HEK293 (cell line): ENCODE results near the gene TMEM19.

Experiments
- CTCF ChIA-PET: fragments of 350-600 bp; formaldehyde crosslinking; extraction: SDS; loops from one replicate; lab custom pipeline; 2021; ENCODE audit warnings: antibody characterized with exemption; lab: Yijun Ruan, JAX
- POLR2A ChIA-PET: fragments of 300-600 bp; formaldehyde crosslinking; extraction: SDS; loops from one replicate; lab custom pipeline; 2020; ENCODE audit warnings: antibody characterized with exemption, inconsistent platforms; lab: Yijun Ruan, JAX
- H3K27ac ChIP-seq: fragments of 200-500 bp; sonication (Bioruptor generic); 2 replicates; pipeline ENCODE4 v1.5.1; 2014; ENCODE audit warnings: low read depth, low read length, control low read depth, inconsistent platforms; ENCODE audit errors: extremely low read depth
- H3K36me3 ChIP-seq, 2 experiments: fragments of 200-500 bp in 1 of 2; sonication (Bioruptor generic) in 1 of 2; 1 replicate in 1 of 2; 2 replicates in 1 of 2; pipeline ENCODE4 v1.5.1; 2014 to 2017; ENCODE audit warnings: inconsistent platforms in 2 of 2, low read length in 2 of 2; ENCODE audit not compliant: control insufficient read depth in 2 of 2, insufficient read depth in 1 of 2
- H3K4me1 ChIP-seq: fragments of 200-500 bp; sonication (Bioruptor generic); 2 replicates; pipeline ENCODE4 v1.5.1; 2014; ENCODE audit warnings: mild to moderate bottlenecking, low read length, inconsistent platforms; ENCODE audit not compliant: control insufficient read depth, insufficient read depth
- H3K4me3 ChIP-seq: 2 replicates; pipeline ENCODE4 v1.5.1; 2011; ENCODE audit warnings: low read depth, mild to moderate bottlenecking, control low read depth, low read length, moderate library complexity
- H3K9me3 ChIP-seq: fragments of 200-500 bp; sonication (Bioruptor generic); 2 replicates; pipeline ENCODE4 v1.5.1; 2014; ENCODE audit warnings: low read depth, low read length, inconsistent platforms; ENCODE audit not compliant: control insufficient read depth, insufficient read depth
- GLI4 ChIP-seq: fragments of 450-650 bp; formaldehyde crosslinking; IDR thresholded peaks from 2 replicates; pipeline ENCODE4 v1.5.1; 2016; ENCODE audit warnings: missing biosample characterization, missing genetic modification characterization
- IKZF3 ChIP-seq: fragments of 450-650 bp; IDR thresholded peaks from 2 replicates; pipeline ENCODE4 v1.5.0; 2018; ENCODE audit warnings: missing biosample characterization, mild to moderate bottlenecking, missing genetic modification characterization, moderate library complexity
- KLF10 ChIP-seq: fragments of 450-650 bp; IDR thresholded peaks from 2 replicates; pipeline ENCODE4 v1.5.1; 2018; ENCODE audit warnings: missing biosample characterization, mild to moderate bottlenecking, missing genetic modification characterization
- KLF8 ChIP-seq: fragments of 450-650 bp; formaldehyde crosslinking; IDR thresholded peaks from 2 replicates; pipeline ENCODE4 v1.5.1; 2016; ENCODE audit warnings: missing biosample characterization, missing genetic modification characterization
- OVOL3 ChIP-seq: fragments of 450-650 bp; formaldehyde crosslinking; IDR thresholded peaks from 2 replicates; pipeline ENCODE4 v1.5.1; 2016; ENCODE audit warnings: missing biosample characterization, missing genetic modification characterization
- YY2 ChIP-seq: fragments of 450-650 bp; formaldehyde crosslinking; IDR thresholded peaks from 2 replicates; pipeline ENCODE4 v1.5.1; 2016; ENCODE audit warnings: missing biosample characterization, missing genetic modification characterization
- ZBTB1 ChIP-seq: fragments of 450-650 bp; formaldehyde crosslinking; IDR thresholded peaks from 2 replicates; pipeline ENCODE4 v1.5.1; 2016; ENCODE audit warnings: missing biosample characterization, missing genetic modification characterization
- ZFHX2 ChIP-seq: fragments of 450-650 bp; formaldehyde crosslinking; conservative IDR thresholded peaks from 2 replicates; pipeline ENCODE4 v1.5.1; 2016; ENCODE audit warnings: missing biosample characterization, missing genetic modification characterization
- ZNF366 ChIP-seq: fragments of 450-650 bp; formaldehyde crosslinking; conservative IDR thresholded peaks from 2 replicates; pipeline ENCODE4 v1.5.1; 2016; ENCODE audit warnings: missing biosample characterization, missing genetic modification characterization
- ZNF473 ChIP-seq: fragments of 450-650 bp; formaldehyde crosslinking; IDR thresholded peaks from 2 replicates; pipeline ENCODE4 v1.5.1; 2017; ENCODE audit warnings: missing biosample characterization, missing genetic modification characterization
- ZNF596 ChIP-seq: fragments of 450-650 bp; IDR thresholded peaks from 2 replicates; pipeline ENCODE4 v1.5.0; 2018; ENCODE audit warnings: missing biosample characterization, mild to moderate bottlenecking, missing genetic modification characterization, moderate library complexity
- ZNF621 ChIP-seq: fragments of 450-650 bp; formaldehyde crosslinking; IDR thresholded peaks from 2 replicates; pipeline ENCODE4 v1.5.1; 2017; ENCODE audit warnings: missing biosample characterization, missing genetic modification characterization
- ZNF654 ChIP-seq: fragments of 450-650 bp; formaldehyde crosslinking; IDR thresholded peaks from 2 replicates; pipeline ENCODE4 v1.5.1; 2016; ENCODE audit warnings: low read depth, missing biosample characterization, missing genetic modification characterization
- ZNF792 ChIP-seq: fragments of 450-650 bp; formaldehyde crosslinking; IDR thresholded peaks from 2 replicates; pipeline ENCODE4 v1.5.1; 2016; ENCODE audit warnings: missing biosample characterization, missing genetic modification characterization
- TF ChIP-seq, protein P1 (sequence below): fragments of 450-650 bp; formaldehyde crosslinking; conservative IDR thresholded peaks from 2 replicates; pipeline ENCODE4 v1.5.1; 2016; ENCODE audit warnings: low read depth, missing biosample characterization, missing genetic modification characterization
- TF ChIP-seq, protein P2 (sequence below): fragments of 450-650 bp; IDR thresholded peaks from 2 replicates; pipeline ENCODE4 v1.5.1; 2018; ENCODE audit warnings: missing biosample characterization, missing genetic modification characterization
- TF ChIP-seq, protein P3 (sequence below): fragments of 450-650 bp; formaldehyde crosslinking; IDR thresholded peaks from 2 replicates; pipeline ENCODE4 v1.5.1; 2016; ENCODE audit warnings: missing biosample characterization, missing genetic modification characterization
- TF ChIP-seq, protein P4 (sequence below): fragments of 450-650 bp; formaldehyde crosslinking; IDR thresholded peaks from 2 replicates; pipeline ENCODE4 v1.5.1; 2016; ENCODE audit warnings: missing biosample characterization, missing genetic modification characterization
- TF ChIP-seq, protein P5 (sequence below): fragments of 450-650 bp; formaldehyde crosslinking; IDR thresholded peaks from 2 replicates; pipeline ENCODE4 v1.5.1; 2017; ENCODE audit warnings: missing biosample characterization, missing genetic modification characterization
- TF ChIP-seq, protein P6 (sequence below): fragments of 450-650 bp; formaldehyde crosslinking; IDR thresholded peaks from 2 replicates; pipeline ENCODE4 v1.5.1; 2017; ENCODE audit warnings: missing biosample characterization, missing genetic modification characterization

TMEM19 gene

DNA sequence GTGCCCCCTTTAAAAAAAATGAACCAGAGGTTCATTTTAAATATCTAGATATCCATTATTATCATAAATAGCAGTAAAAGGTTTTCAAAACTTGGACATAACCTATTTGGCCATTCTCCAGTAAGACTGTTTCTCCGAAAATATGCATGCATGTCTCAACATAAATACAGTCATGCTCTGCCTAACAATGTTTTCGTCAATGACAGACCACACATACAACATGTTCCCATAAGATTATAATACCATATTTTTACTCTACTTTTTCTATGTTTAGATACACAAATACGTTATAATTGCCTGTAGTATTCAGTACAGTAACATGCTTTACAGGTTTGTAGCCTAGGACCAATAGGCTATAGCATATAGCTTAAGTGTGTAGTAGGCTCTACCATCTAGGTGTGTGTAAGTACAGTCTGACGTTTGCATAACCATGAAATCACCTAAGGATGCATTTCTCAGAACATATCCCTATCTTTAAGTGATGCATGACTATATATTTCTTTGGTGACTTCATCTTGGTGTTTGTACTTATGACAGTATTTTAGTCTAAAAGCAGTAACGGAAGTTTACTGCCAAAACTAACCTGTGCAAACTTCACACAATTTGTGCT is 3.2 kb downstream of the TMEM19 start:
- ChIA-PET CTCF (no interaction called here), POLR2A (no interaction called here)
- 0 out of 2 replicates have a peak, but pooled peaks cover 3% of the 10 kb centered on the region for H3K4me1 ChIP-seq
- TF ChIP-seq ZNF366 (tag by site-specific recombination) (no peak), ZBTB1 (tag by site-specific recombination) (no peak), ZNF654 (tag by site-specific recombination) (no peak), KLF8 (no peak), ZNF792 (no peak), ZNF473 (no peak), YY2 (tag by site-specific recombination) (no peak), ZFHX2 (tag by site-specific recombination) (no peak), GLI4 (tag by site-specific recombination) (no peak)
- TF ChIP-seq, protein P1, sequence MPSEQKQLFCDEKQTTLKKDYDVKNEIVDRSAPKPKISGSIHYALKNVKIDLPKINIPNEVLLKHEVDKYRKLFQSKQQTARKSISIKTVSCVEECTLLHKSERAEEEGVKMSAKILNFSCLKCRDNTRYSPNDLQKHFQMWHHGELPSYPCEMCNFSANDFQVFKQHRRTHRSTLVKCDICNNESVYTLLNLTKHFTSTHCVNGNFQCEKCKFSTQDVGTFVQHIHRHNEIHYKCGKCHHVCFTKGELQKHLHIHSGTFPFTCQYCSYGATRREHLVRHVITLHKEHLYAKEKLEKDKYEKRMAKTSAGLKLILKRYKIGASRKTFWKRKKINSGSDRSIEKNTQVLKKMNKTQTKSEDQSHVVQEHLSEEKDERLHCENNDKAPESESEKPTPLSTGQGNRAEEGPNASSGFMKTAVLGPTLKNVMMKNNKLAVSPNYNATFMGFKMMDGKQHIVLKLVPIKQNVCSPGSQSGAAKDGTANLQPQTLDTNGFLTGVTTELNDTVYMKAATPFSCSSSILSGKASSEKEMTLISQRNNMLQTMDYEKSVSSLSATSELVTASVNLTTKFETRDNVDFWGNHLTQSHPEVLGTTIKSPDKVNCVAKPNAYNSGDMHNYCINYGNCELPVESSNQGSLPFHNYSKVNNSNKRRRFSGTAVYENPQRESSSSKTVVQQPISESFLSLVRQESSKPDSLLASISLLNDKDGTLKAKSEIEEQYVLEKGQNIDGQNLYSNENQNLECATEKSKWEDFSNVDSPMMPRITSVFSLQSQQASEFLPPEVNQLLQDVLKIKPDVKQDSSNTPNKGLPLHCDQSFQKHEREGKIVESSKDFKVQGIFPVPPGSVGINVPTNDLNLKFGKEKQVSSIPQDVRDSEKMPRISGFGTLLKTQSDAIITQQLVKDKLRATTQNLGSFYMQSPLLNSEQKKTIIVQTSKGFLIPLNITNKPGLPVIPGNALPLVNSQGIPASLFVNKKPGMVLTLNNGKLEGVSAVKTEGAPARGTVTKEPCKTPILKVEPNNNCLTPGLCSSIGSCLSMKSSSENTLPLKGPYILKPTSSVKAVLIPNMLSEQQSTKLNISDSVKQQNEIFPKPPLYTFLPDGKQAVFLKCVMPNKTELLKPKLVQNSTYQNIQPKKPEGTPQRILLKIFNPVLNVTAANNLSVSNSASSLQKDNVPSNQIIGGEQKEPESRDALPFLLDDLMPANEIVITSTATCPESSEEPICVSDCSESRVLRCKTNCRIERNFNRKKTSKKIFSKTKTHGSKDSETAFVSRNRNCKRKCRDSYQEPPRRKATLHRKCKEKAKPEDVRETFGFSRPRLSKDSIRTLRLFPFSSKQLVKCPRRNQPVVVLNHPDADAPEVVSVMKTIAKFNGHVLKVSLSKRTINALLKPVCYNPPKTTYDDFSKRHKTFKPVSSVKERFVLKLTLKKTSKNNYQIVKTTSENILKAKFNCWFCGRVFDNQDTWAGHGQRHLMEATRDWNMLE (tag by site-specific recombination) = no peak
- TF ChIP-seq, protein P2, sequence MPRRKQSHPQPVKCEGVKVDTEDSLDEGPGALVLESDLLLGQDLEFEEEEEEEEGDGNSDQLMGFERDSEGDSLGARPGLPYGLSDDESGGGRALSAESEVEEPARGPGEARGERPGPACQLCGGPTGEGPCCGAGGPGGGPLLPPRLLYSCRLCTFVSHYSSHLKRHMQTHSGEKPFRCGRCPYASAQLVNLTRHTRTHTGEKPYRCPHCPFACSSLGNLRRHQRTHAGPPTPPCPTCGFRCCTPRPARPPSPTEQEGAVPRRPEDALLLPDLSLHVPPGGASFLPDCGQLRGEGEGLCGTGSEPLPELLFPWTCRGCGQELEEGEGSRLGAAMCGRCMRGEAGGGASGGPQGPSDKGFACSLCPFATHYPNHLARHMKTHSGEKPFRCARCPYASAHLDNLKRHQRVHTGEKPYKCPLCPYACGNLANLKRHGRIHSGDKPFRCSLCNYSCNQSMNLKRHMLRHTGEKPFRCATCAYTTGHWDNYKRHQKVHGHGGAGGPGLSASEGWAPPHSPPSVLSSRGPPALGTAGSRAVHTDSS = no peak
- TF ChIP-seq, protein P3, sequence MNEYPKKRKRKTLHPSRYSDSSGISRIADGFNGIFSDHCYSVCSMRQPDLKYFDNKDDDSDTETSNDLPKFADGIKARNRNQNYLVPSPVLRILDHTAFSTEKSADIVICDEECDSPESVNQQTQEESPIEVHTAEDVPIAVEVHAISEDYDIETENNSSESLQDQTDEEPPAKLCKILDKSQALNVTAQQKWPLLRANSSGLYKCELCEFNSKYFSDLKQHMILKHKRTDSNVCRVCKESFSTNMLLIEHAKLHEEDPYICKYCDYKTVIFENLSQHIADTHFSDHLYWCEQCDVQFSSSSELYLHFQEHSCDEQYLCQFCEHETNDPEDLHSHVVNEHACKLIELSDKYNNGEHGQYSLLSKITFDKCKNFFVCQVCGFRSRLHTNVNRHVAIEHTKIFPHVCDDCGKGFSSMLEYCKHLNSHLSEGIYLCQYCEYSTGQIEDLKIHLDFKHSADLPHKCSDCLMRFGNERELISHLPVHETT = no peak
- peaks cover 2 to 5% of the 10 kb centered on the region in 2 experiments; a peak in 2 of 3 replicates for H3K36me3 ChIP-seq
- no peak overlapping the region for H3K27ac ChIP-seq
- no peak overlapping the region for H3K4me3 ChIP-seq
- H3K9me3 ChIP-seq = no peaks in the 10 kb centered on the region

DNA sequence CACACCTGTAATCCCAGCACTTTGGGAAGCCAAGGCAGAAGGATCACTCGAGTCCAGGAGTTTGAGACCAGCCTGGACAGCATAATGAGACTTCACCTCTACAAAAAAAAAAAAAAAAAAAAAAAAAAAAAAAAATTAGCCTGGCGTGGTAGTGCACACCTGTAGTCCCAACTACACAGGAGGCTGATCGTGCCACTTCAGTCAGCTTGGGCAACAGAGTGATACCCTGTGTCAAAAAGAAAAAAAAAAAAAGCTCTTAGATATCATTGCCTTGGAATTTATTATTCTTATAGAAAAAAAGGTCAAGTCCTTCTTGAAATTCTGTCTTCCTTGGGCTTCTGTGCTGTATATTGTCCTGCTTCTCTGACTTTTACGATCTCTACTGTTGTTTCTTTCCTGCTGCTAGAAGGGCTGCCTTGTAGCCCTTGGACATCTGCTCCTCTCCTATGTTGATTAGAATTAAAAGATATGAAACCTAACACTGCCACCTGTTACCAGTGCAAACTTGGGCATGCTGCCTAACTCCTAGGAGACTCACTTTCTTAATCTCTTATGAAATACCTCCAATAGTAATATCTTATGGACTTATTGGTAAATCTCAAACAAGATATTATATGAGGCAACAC is 5.7 kb downstream of the TMEM19 start:
- H3K4me3 ChIP-seq = no peak overlapping the region
- no peak overlapping the region for H3K27ac ChIP-seq
- ChIA-PET CTCF (no interaction called here), POLR2A (interaction anchor here (0.6 kb wide), 1 partner anchor 556 kb away, joined by 6 read pairs; no protein-coding TSS in a partner anchor)
- 0 out of 2 replicates have a peak, but pooled peaks cover 3% of the 10 kb centered on the region for H3K4me1 ChIP-seq
- H3K36me3 ChIP-seq = peaks cover 7 to 10% of the 10 kb centered on the region in 2 experiments; a peak in 2 of 3 replicates
- H3K9me3 ChIP-seq = no peaks in the 10 kb centered on the region
- TF ChIP-seq, protein P4, sequence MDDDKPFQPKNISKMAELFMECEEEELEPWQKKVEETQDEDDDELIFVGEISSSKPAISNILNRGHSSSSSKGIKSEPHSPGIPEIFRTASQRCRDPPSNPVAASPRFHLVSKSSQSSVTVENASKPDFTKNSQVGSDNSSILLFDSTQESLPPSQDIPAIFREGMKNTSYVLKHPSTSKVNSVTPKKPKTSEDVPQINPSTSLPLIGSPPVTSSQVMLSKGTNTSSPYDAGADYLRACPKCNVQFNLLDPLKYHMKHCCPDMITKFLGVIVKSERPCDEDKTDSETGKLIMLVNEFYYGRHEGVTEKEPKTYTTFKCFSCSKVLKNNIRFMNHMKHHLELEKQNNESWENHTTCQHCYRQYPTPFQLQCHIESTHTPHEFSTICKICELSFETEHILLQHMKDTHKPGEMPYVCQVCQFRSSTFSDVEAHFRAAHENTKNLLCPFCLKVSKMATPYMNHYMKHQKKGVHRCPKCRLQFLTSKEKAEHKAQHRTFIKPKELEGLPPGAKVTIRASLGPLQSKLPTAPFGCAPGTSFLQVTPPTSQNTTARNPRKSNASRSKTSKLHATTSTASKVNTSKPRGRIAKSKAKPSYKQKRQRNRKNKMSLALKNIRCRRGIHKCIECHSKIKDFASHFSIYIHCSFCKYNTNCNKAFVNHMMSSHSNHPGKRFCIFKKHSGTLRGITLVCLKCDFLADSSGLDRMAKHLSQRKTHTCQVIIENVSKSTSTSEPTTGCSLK (tag by site-specific recombination) = no peak
- TF ChIP-seq IKZF3 (0 out of 2 replicates have a peak, but pooled peaks have one; percentile 9), OVOL3 (tag by site-specific recombination) (no peak), ZNF621 (tag by site-specific recombination) (no peak), KLF10 (no peak), ZNF596 (tag by site-specific recombination) (0 out of 2 replicates have a peak, but pooled peaks have one; percentile 12)
- TF ChIP-seq, protein P5, sequence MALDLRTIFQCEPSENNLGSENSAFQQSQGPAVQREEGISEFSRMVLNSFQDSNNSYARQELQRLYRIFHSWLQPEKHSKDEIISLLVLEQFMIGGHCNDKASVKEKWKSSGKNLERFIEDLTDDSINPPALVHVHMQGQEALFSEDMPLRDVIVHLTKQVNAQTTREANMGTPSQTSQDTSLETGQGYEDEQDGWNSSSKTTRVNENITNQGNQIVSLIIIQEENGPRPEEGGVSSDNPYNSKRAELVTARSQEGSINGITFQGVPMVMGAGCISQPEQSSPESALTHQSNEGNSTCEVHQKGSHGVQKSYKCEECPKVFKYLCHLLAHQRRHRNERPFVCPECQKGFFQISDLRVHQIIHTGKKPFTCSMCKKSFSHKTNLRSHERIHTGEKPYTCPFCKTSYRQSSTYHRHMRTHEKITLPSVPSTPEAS (tag by site-specific recombination) = no peak
- TF ChIP-seq, protein P6, sequence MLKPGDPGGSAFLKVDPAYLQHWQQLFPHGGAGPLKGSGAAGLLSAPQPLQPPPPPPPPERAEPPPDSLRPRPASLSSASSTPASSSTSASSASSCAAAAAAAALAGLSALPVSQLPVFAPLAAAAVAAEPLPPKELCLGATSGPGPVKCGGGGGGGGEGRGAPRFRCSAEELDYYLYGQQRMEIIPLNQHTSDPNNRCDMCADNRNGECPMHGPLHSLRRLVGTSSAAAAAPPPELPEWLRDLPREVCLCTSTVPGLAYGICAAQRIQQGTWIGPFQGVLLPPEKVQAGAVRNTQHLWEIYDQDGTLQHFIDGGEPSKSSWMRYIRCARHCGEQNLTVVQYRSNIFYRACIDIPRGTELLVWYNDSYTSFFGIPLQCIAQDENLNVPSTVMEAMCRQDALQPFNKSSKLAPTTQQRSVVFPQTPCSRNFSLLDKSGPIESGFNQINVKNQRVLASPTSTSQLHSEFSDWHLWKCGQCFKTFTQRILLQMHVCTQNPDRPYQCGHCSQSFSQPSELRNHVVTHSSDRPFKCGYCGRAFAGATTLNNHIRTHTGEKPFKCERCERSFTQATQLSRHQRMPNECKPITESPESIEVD (tag by site-specific recombination) = peak; percentile 78
